Stimulated activated naive B cell treated with anti-CD40 and anti-IgM and Interleukin-4, amounts not matched to agents 10 μg/mL and 1 μg/mL and 100 μg/mL, for 72 hours (primary cell): ENCODE data around the gene SRSF10.

Experiments used
- ATAC-seq, 2 donors: fragments of 150-1000 bp; cut with Tn5 transposase; replicated peaks; 2 replicates each; pipeline ENCODE4 v1.10.0; 2021; ENCODE audit warnings: moderate library complexity in 1 of 2
- DNase-seq: peaks from one replicate; pipeline ENCODE4 v3.0.0; 2021
- H3K27ac Mint-ChIP-seq: one replicate; pipeline ENCODE4 v1.8.0; 2022; ENCODE audit warnings: mild to moderate bottlenecking, mixed read lengths
- H3K27me3 Mint-ChIP-seq, 2 donors: one replicate each; pipeline ENCODE4 v1.8.0; 2022; ENCODE audit warnings: mixed read lengths in 2 of 2
- H3K36me3 Mint-ChIP-seq, 2 donors: one replicate each; pipeline ENCODE4 v1.8.0; 2022; ENCODE audit warnings: mixed read lengths in 2 of 2, mild to moderate bottlenecking in 1 of 2
- H3K4me1 Mint-ChIP-seq, 2 donors: one replicate each; pipeline ENCODE4 v1.8.0; 2022; ENCODE audit warnings: mixed read lengths in 2 of 2, mild to moderate bottlenecking in 1 of 2
- H3K4me3 Mint-ChIP-seq, 2 donors: one replicate each; pipeline ENCODE4 v1.8.0; 2022; ENCODE audit warnings: mild to moderate bottlenecking in 2 of 2, mixed read lengths in 2 of 2, moderate library complexity in 1 of 2
- H3K9me3 Mint-ChIP-seq, 2 donors: one replicate each; pipeline ENCODE4 v1.8.0; 2022; ENCODE audit warnings: mixed read lengths in 2 of 2, mild to moderate bottlenecking in 1 of 2

Gene SRSF10

GRCh38 chr1:23980728-23981070, 572 bp upstream of the SRSF10 start:
- Mint-ChIP-seq H3K36me3 (peaks cover 19 to 24% of the 10 kb centered on the region in 2 donors), H3K27me3 (no peaks in the 10 kb centered on the region), H3K9me3 (no peaks in the 10 kb centered on the region), H3K4me3 (peak overlapping the region; percentile 93 to 96), H3K4me1 (peaks cover 19 to 28% of the 10 kb centered on the region in 2 donors), H3K27ac (peak overlapping the region; percentile 99)
- DNase-seq (peak; percentile 43), ATAC-seq (peak; percentile 52 to 61)

GRCh38 chr1:23979387-23979880, 693 bp downstream of the SRSF10 start:
- Mint-ChIP-seq H3K4me1 (peaks cover 25 to 35% of the 10 kb centered on the region in 2 donors), H3K4me3 (peak overlapping the region; percentile 93 to 96), H3K9me3 (no peaks in the 10 kb centered on the region), H3K27me3 (no peaks in the 10 kb centered on the region), H3K27ac (peak overlapping the region; percentile 99), H3K36me3 (peaks cover 25 to 30% of the 10 kb centered on the region in 2 donors)
- DNase-seq (no peak), ATAC-seq (no peak)

GRCh38 chr1:23978805-23979204, 1.3 kb downstream of the SRSF10 start:
- peak overlapping the region; percentile 99 for H3K27ac Mint-ChIP-seq
- no peak for DNase-seq
- peak overlapping the region; percentile 93 to 96 for H3K4me3 Mint-ChIP-seq
- H3K27me3 Mint-ChIP-seq: no peaks in the 10 kb centered on the region
- no peaks in the 10 kb centered on the region for H3K9me3 Mint-ChIP-seq
- ATAC-seq: no peak
- peaks cover 31 to 36% of the 10 kb centered on the region in 2 donors for H3K36me3 Mint-ChIP-seq
- H3K4me1 Mint-ChIP-seq: peaks cover 29 to 41% of the 10 kb centered on the region in 2 donors

GRCh38 chr1:23977854-23978191, 2.3 kb downstream of the SRSF10 start:
- Mint-ChIP-seq H3K27ac (no peak overlapping the region), H3K27me3 (no peaks in the 10 kb centered on the region), H3K36me3 (peaks cover 32 to 40% of the 10 kb centered on the region in 2 donors), H3K9me3 (no peaks in the 10 kb centered on the region), H3K4me3 (peak overlapping the region; percentile 63 to 70), H3K4me1 (peaks cover 29 to 45% of the 10 kb centered on the region in 2 donors)
- DNase-seq: no peak
- ATAC-seq: no peak

GRCh38 chr1:23977187-23977853, 2.8 kb downstream of the SRSF10 start:
- peak overlapping the region; percentile 74 for H3K27ac Mint-ChIP-seq
- peak overlapping the region; percentile 39 to 43 for H3K4me3 Mint-ChIP-seq
- peaks cover 32 to 42% of the 10 kb centered on the region in 2 donors for H3K36me3 Mint-ChIP-seq
- ATAC-seq (no peak), DNase-seq (no peak)
- no peaks in the 10 kb centered on the region for H3K9me3 Mint-ChIP-seq
- no peaks in the 10 kb centered on the region for H3K27me3 Mint-ChIP-seq
- peaks cover 29 to 45% of the 10 kb centered on the region in 2 donors for H3K4me1 Mint-ChIP-seq

- ATAC-seq: no peak
- Mint-ChIP-seq H3K27me3 (no peaks in the 10 kb centered on the region), H3K36me3 (peaks cover 13 to 42% of the 10 kb centered on the region in 2 donors), H3K9me3 (no peaks in the 10 kb centered on the region), H3K27ac (no peak overlapping the region), H3K4me1 (peaks cover 12 to 25% of the 10 kb centered on the region in 2 donors), H3K4me3 (no peak overlapping the region)
- DNase-seq: no peak
Measured at GRCh38 chr1:23967871-23968270, 12.3 kb downstream of the SRSF10 start.

- Mint-ChIP-seq H3K4me1 (peaks cover 12 to 25% of the 10 kb centered on the region in 2 donors), H3K4me3 (no peak overlapping the region), H3K36me3 (peaks cover 13 to 39% of the 10 kb centered on the region in 2 donors), H3K27me3 (no peaks in the 10 kb centered on the region), H3K27ac (peak overlapping the region; percentile 60), H3K9me3 (no peaks in the 10 kb centered on the region)
- DNase-seq: no peak
- ATAC-seq: no peak
Measured at GRCh38 chr1:23966973-23967493, 13.1 kb downstream of the SRSF10 start.

GRCh38 chr1:23964790-23965740, 15.1 kb downstream of the SRSF10 start:
- H3K4me1 Mint-ChIP-seq: peaks cover 15 to 29% of the 10 kb centered on the region in 2 donors
- peaks cover 25 to 43% of the 10 kb centered on the region in 2 donors for H3K36me3 Mint-ChIP-seq
- H3K27me3 Mint-ChIP-seq: no peaks in the 10 kb centered on the region
- no peak overlapping the region for H3K4me3 Mint-ChIP-seq
- DNase-seq (no peak), ATAC-seq (no peak)
- no peaks in the 10 kb centered on the region for H3K9me3 Mint-ChIP-seq
- peak overlapping the region; percentile 86 for H3K27ac Mint-ChIP-seq

- ATAC-seq (no peak), DNase-seq (no peak)
- Mint-ChIP-seq H3K27me3 (no peaks in the 10 kb centered on the region), H3K27ac (peak overlapping the region; percentile 86), H3K4me3 (no peak overlapping the region), H3K36me3 (peaks cover 28 to 42% of the 10 kb centered on the region in 2 donors), H3K4me1 (peaks cover 15 to 29% of the 10 kb centered on the region in 2 donors), H3K9me3 (no peaks in the 10 kb centered on the region)
Measured at GRCh38 chr1:23964235-23964668, 15.9 kb downstream of the SRSF10 start.

GRCh38 chr1:23963617-23964234, 16.4 kb downstream of the SRSF10 start:
- ATAC-seq (no peak), DNase-seq (no peak)
- Mint-ChIP-seq H3K27ac (peak overlapping the region; percentile 25), H3K36me3 (peaks cover 28 to 42% of the 10 kb centered on the region in 2 donors), H3K4me1 (peaks cover 18 to 33% of the 10 kb centered on the region in 2 donors), H3K9me3 (no peaks in the 10 kb centered on the region), H3K4me3 (no peak overlapping the region), H3K27me3 (no peaks in the 10 kb centered on the region)

- DNase-seq: no peak
- Mint-ChIP-seq H3K27me3 (no peaks in the 10 kb centered on the region), H3K27ac (peak overlapping the region; percentile 100), H3K4me1 (peaks cover 20 to 59% of the 10 kb centered on the region in 2 donors), H3K9me3 (no peaks in the 10 kb centered on the region), H3K36me3 (peaks cover 22 to 32% of the 10 kb centered on the region in 2 donors), H3K4me3 (peak overlapping the region; percentile 99 to 100)
- ATAC-seq: no peak
Measured at GRCh38 chr1:23960291-23961020, 19.7 kb downstream of the SRSF10 start.

- Mint-ChIP-seq H3K36me3 (peaks cover 20 to 26% of the 10 kb centered on the region in 2 donors), H3K27me3 (no peaks in the 10 kb centered on the region), H3K4me3 (peak within 1 kb of the TSS; percentile 99 to 100), H3K27ac (peak within 1 kb of the TSS; percentile 100), H3K9me3 (no peaks in the 10 kb centered on the region), H3K4me1 (peaks cover 21 to 59% of the 10 kb centered on the region in 2 donors)
- DNase-seq: peak; percentile 95
- peak; percentile 86 to 88 for ATAC-seq
Measured at GRCh38 chr1:23959461-23960290, 20.5 kb downstream of the SRSF10 start, which contains the start of gene PNRC2. Gene PNRC2 (plus strand): TSS chr1:23959828. CDS start chr1:23961458, 1,630 bp downstream.
